HUES6 (cell line): ENCODE data around the gene CNTROB.
"Not testable (repeated sequence)": the region's sequence is repeated elsewhere in the genome, so short reads cannot be mapped to it uniquely, and the experiment has no call there.

ENCODE experiments used
- H3K27ac ChIP-seq: 2 replicates; pipeline ENCODE4 v1.7.0; 2013; ENCODE audit warnings: low read depth, mild to moderate bottlenecking, low read length, inconsistent platforms
- H3K27me3 ChIP-seq: 2 replicates; pipeline ENCODE4 v1.6.1; 2013; ENCODE audit warnings: low read length; ENCODE audit not compliant: control insufficient read depth, insufficient read depth
- H3K36me3 ChIP-seq: 2 replicates; pipeline ENCODE4 v1.6.1; 2013; ENCODE audit warnings: low read length; ENCODE audit not compliant: control insufficient read depth, insufficient read depth
- H3K4me1 ChIP-seq: 2 replicates; pipeline ENCODE4 v1.6.1; 2013; ENCODE audit warnings: low read length; ENCODE audit not compliant: control insufficient read depth, insufficient read depth
- H3K4me3 ChIP-seq: 2 replicates; pipeline ENCODE4 v1.5.1; 2013; ENCODE audit warnings: low read depth, low read length
- H3K9ac ChIP-seq: one replicate; pipeline ENCODE4 v1.6.1; 2013; ENCODE audit warnings: mild to moderate bottlenecking, low read length
- H3K9me3 ChIP-seq: 2 replicates; pipeline ENCODE4 v1.6.1; 2013; ENCODE audit warnings: low read depth, low read length; ENCODE audit not compliant: control insufficient read depth, insufficient read depth

CNTROB gene

GRCh38 chr17:7947651-7948050, 15.6 kb downstream of the CNTROB start:
- no peaks in the 10 kb centered on the region for H3K27me3 ChIP-seq
- peaks cover 59% of the 10 kb centered on the region for H3K36me3 ChIP-seq
- no peak overlapping the region for H3K4me3 ChIP-seq
- no peak overlapping the region for H3K9ac ChIP-seq
- H3K9me3 ChIP-seq, result no peaks in the 10 kb centered on the region
- H3K27ac ChIP-seq, result no peak overlapping the region
- H3K4me1 ChIP-seq, result no peaks in the 10 kb centered on the region

GRCh38 chr17:7950578-7950977, 18.6 kb downstream of the CNTROB start:
- Histone ChIP-seq H3K27ac (no peak overlapping the region), H3K4me3 (no peak overlapping the region), H3K27me3 (no peaks in the 10 kb centered on the region), H3K9ac (no peak overlapping the region), H3K36me3 (peaks cover 34% of the 10 kb centered on the region), H3K9me3 (peaks cover 2% of the 10 kb centered on the region; the same call in 1 of the 2 replicates), H3K4me1 (no peaks in the 10 kb centered on the region)

- no peak overlapping the region for H3K4me3 ChIP-seq
- H3K36me3 ChIP-seq, result peaks cover 27% of the 10 kb centered on the region
- no peaks in the 10 kb centered on the region for H3K27me3 ChIP-seq
- no peak overlapping the region for H3K27ac ChIP-seq
- no peaks in the 10 kb centered on the region for H3K4me1 ChIP-seq
- H3K9me3 ChIP-seq, result peaks cover 2% of the 10 kb centered on the region; the same call in 1 of the 2 replicates
- H3K9ac ChIP-seq, result no peak overlapping the region
Observed at GRCh38 chr17:7951143-7951792, 19.3 kb downstream of the CNTROB start.

GRCh38 chr17:7953266-7953665, 21.3 kb downstream of the CNTROB start:
- not testable (repeated sequence) for H3K9ac ChIP-seq, H3K4me1 ChIP-seq, H3K27me3 ChIP-seq, H3K9me3 ChIP-seq, H3K4me3 ChIP-seq, H3K27ac ChIP-seq
- H3K36me3 ChIP-seq, result peaks cover 12% of the 10 kb centered on the region

GRCh38 chr17:7955414-7956227, 23.6 kb downstream of the CNTROB start:
- Histone ChIP-seq H3K9me3 (peaks cover 2% of the 10 kb centered on the region; the same call in 1 of the 2 replicates), H3K27ac (no peak overlapping the region), H3K27me3 (no peaks in the 10 kb centered on the region), H3K9ac (no peak overlapping the region), H3K4me3 (no peak overlapping the region), H3K4me1 (no peaks in the 10 kb centered on the region), H3K36me3 (no peaks in the 10 kb centered on the region)

GRCh38 chr17:7956228-7956965, 24.4 kb downstream of the CNTROB start:
- Histone ChIP-seq H3K9me3 (peaks cover 2% of the 10 kb centered on the region; the same call in 1 of the 2 replicates), H3K4me1 (no peaks in the 10 kb centered on the region; the same call in 1 of the 2 replicates), H3K36me3 (no peaks in the 10 kb centered on the region), H3K27ac (no peak overlapping the region), H3K9ac (no peak overlapping the region), H3K27me3 (no peaks in the 10 kb centered on the region), H3K4me3 (no peak overlapping the region)

GRCh38 chr17:7959503-7960253, 27.7 kb downstream of the CNTROB start:
- H3K9ac ChIP-seq, result no peak overlapping the region
- H3K27ac ChIP-seq, result no peak overlapping the region
- H3K9me3 ChIP-seq, result no peaks in the 10 kb centered on the region
- H3K27me3 ChIP-seq, result no peaks in the 10 kb centered on the region
- no peaks in the 10 kb centered on the region; the same call in 1 of the 2 replicates for H3K4me1 ChIP-seq
- no peak overlapping the region for H3K4me3 ChIP-seq
- no peaks in the 10 kb centered on the region for H3K36me3 ChIP-seq

GRCh38 chr17:7961421-7961820, 29.4 kb downstream of the CNTROB start:
- H3K27ac ChIP-seq, result no peak overlapping the region
- no peaks in the 10 kb centered on the region for H3K9me3 ChIP-seq
- no peaks in the 10 kb centered on the region for H3K27me3 ChIP-seq
- H3K4me1 ChIP-seq, result no peaks in the 10 kb centered on the region; the same call in 1 of the 2 replicates
- H3K36me3 ChIP-seq, result no peaks in the 10 kb centered on the region
- H3K4me3 ChIP-seq, result no peak overlapping the region
- H3K9ac ChIP-seq, result no peak overlapping the region

GRCh38 chr17:7967751-7968150, 35.7 kb downstream of the CNTROB start:
- no peaks in the 10 kb centered on the region for H3K9me3 ChIP-seq
- H3K27me3 ChIP-seq, result no peaks in the 10 kb centered on the region
- no peak overlapping the region for H3K27ac ChIP-seq
- H3K36me3 ChIP-seq, result no peaks in the 10 kb centered on the region
- H3K4me1 ChIP-seq, result no peaks in the 10 kb centered on the region
- H3K9ac ChIP-seq, result no peak overlapping the region
- no peak overlapping the region for H3K4me3 ChIP-seq

- H3K4me3 ChIP-seq, result no peak overlapping the region
- H3K27ac ChIP-seq, result no peak overlapping the region
- H3K4me1 ChIP-seq, result no peaks in the 10 kb centered on the region
- H3K9me3 ChIP-seq, result peaks cover 4% of the 10 kb centered on the region
- no peaks in the 10 kb centered on the region for H3K36me3 ChIP-seq
- H3K27me3 ChIP-seq, result no peaks in the 10 kb centered on the region
- H3K9ac ChIP-seq, result no peak overlapping the region
Observed at GRCh38 chr17:7969433-7969832, 37.4 kb downstream of the CNTROB start.
